Stimulated activated naive CD8-positive, alpha-beta T cell treated with anti-CD3 and anti-CD28 coated beads, Interleukin-15, Interleukin-2, amounts not matched to agents 100 U/mL and 50 U/mL, for 24 hours (primary cell): ENCODE results near the gene ETNPPL.

Experiments
- ATAC-seq: fragments of 150-1000 bp; cut with Tn5 transposase; one replicate; pipeline ENCODE4 v1.10.0; 2021
- DNase-seq: peaks from one replicate; pipeline ENCODE4 v3.0.0; 2021

ETNPPL gene

GRCh38 chr4:108695062-108695461, 67.8 kb downstream of the ETNPPL start:
- DNase-seq: no peak
- ATAC-seq: no peak

DNA sequence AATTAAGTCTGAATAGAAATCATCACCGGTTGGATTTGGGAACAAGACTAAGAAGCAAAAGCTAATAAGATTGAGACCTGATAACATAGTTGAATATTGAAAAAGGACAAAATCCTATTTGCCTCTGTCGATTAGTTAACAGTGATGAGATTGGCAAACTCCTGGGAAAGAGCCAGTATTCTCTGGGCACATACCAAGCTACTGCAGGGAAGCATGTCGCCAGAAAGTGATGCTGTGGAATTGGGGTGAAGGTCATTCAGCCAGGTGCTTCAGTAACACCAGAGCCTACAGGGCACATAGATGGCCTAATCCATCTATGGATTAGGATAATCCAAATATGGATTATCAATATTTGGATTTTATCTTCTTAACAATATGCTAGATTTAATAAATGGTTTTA, 68.4 kb downstream of the ETNPPL start:
- no peak for DNase-seq
- no peak for ATAC-seq

GRCh38 chr4:108693819-108694218, 69.0 kb downstream of the ETNPPL start:
- DNase-seq (no peak), ATAC-seq (no peak)

DNA sequence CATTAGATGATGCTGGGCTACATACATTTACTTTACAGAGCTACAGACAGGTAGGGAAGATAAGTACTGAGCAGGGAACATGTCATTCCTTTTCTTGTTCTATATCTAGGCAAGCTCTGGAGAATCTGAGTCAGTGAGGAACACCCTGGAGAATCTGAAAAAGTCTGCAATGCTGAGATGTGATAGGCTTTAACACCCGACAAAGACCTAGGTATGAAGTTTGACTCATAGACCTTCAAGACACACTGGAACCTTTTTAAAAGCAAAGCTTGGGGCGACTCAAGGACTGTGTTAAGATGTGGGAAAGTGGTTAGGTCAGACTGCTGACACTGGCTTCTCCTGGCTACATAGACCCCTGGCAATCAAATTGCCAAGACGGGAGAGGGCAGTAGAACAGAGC, 69.6 kb downstream of the ETNPPL start:
- ATAC-seq (no peak), DNase-seq (no peak)
